ENCODE data around the gene COL28A1. TPM values are rescaled to one million over a fixed set of nuclear protein-coding genes. Genes with fewer than 3 reads are reported as not detected.

Gene COL28A1
- total and polyA plus RNA-seq, 4 donors, result 0.05 to 0.50 (median 0.18) TPM

GRCh38 chr7:7347045-7347444 lies 188.6 kb downstream of the COL28A1 start:
- Histone ChIP-seq H3K9me3 (ENCODE audit: control insufficient read depth in 4 of 4, low read length in 3 of 4) (no peaks in the 10 kb centered on the region), H3K9ac (ENCODE audit: low read depth in 1 of 2, low read length in 2 of 2) (no peak overlapping the region), H3K4me3 (ENCODE audit: low read depth in 1 of 3, low read length in 3 of 3) (no peak overlapping the region), H3K4me1 (ENCODE audit: control insufficient read depth in 4 of 4, insufficient read depth in 4 of 4, low read length in 3 of 4) (no peaks in the 10 kb centered on the region), H3K27me3 (ENCODE audit: control insufficient read depth in 4 of 4, insufficient read depth in 4 of 4, low read length in 3 of 4) (no peaks in the 10 kb centered on the region), H3K36me3 (ENCODE audit: control insufficient read depth in 4 of 4, insufficient read depth in 3 of 4, low read depth in 1 of 4, low read length in 3 of 4) (no peaks in the 10 kb centered on the region), H3K27ac (ENCODE audit: low read depth in 1 of 2, low read length in 2 of 2) (no peak overlapping the region)
- no peak for DNase-seq (ENCODE audit: low spot score)
- TF ChIP-seq YY1 (IDR thresholded peaks at IDR 0.05) (no peak), MAX (IDR thresholded peaks at IDR 0.05) (no peak), NR2F2 (IDR thresholded peaks at IDR 0.05) (no peak), RAD21 (IDR thresholded peaks at IDR 0.05) (no peak), HNF4A (conservative IDR thresholded peaks at IDR 0.05) (no peak), RXRA (IDR thresholded peaks at IDR 0.05) (no peak), FOXA1 (IDR thresholded peaks at IDR 0.05) (no peak), GABPA (IDR thresholded peaks at IDR 0.05 in 1 of 2, conservative IDR thresholded peaks at IDR 0.05 in 1 of 2) (no peak), EGR1 (IDR thresholded peaks at IDR 0.05; ENCODE audit: low read depth in 2 of 2) (no peak), JUND (IDR thresholded peaks at IDR 0.05) (no peak), SP1 (IDR thresholded peaks at IDR 0.05) (no peak), TAF1 (conservative IDR thresholded peaks at IDR 0.05) (no peak)
- TF ChIP-seq, protein P1, sequence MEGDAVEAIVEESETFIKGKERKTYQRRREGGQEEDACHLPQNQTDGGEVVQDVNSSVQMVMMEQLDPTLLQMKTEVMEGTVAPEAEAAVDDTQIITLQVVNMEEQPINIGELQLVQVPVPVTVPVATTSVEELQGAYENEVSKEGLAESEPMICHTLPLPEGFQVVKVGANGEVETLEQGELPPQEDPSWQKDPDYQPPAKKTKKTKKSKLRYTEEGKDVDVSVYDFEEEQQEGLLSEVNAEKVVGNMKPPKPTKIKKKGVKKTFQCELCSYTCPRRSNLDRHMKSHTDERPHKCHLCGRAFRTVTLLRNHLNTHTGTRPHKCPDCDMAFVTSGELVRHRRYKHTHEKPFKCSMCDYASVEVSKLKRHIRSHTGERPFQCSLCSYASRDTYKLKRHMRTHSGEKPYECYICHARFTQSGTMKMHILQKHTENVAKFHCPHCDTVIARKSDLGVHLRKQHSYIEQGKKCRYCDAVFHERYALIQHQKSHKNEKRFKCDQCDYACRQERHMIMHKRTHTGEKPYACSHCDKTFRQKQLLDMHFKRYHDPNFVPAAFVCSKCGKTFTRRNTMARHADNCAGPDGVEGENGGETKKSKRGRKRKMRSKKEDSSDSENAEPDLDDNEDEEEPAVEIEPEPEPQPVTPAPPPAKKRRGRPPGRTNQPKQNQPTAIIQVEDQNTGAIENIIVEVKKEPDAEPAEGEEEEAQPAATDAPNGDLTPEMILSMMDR (IDR thresholded peaks at IDR 0.05; ENCODE audit: low read depth, low read length, missing input control), result no peak
- TF ChIP-seq, protein P2, sequence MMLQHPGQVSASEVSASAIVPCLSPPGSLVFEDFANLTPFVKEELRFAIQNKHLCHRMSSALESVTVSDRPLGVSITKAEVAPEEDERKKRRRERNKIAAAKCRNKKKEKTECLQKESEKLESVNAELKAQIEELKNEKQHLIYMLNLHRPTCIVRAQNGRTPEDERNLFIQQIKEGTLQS (IDR thresholded peaks at IDR 0.05), result no peak
- TF ChIP-seq, protein P3, sequence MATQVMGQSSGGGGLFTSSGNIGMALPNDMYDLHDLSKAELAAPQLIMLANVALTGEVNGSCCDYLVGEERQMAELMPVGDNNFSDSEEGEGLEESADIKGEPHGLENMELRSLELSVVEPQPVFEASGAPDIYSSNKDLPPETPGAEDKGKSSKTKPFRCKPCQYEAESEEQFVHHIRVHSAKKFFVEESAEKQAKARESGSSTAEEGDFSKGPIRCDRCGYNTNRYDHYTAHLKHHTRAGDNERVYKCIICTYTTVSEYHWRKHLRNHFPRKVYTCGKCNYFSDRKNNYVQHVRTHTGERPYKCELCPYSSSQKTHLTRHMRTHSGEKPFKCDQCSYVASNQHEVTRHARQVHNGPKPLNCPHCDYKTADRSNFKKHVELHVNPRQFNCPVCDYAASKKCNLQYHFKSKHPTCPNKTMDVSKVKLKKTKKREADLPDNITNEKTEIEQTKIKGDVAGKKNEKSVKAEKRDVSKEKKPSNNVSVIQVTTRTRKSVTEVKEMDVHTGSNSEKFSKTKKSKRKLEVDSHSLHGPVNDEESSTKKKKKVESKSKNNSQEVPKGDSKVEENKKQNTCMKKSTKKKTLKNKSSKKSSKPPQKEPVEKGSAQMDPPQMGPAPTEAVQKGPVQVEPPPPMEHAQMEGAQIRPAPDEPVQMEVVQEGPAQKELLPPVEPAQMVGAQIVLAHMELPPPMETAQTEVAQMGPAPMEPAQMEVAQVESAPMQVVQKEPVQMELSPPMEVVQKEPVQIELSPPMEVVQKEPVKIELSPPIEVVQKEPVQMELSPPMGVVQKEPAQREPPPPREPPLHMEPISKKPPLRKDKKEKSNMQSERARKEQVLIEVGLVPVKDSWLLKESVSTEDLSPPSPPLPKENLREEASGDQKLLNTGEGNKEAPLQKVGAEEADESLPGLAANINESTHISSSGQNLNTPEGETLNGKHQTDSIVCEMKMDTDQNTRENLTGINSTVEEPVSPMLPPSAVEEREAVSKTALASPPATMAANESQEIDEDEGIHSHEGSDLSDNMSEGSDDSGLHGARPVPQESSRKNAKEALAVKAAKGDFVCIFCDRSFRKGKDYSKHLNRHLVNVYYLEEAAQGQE (IDR thresholded peaks at IDR 0.05), result no peak

- H3K9ac ChIP-seq (ENCODE audit: low read depth in 1 of 2, low read length in 2 of 2), result no peak overlapping the region
- no peak for TF ChIP-seq FOXA2 (IDR thresholded peaks at IDR 0.05)
- no peak for TF ChIP-seq JUND (IDR thresholded peaks at IDR 0.05)
- TF ChIP-seq, protein P2 (IDR thresholded peaks at IDR 0.05), result no peak
- no peak for TF ChIP-seq GABPA (IDR thresholded peaks at IDR 0.05 in 1 of 2, conservative IDR thresholded peaks at IDR 0.05 in 1 of 2)
- TF ChIP-seq RAD21 (IDR thresholded peaks at IDR 0.05), result no peak
- TF ChIP-seq, protein P3 (IDR thresholded peaks at IDR 0.05), result no peak
- TF ChIP-seq SP1 (IDR thresholded peaks at IDR 0.05), result no peak
- no peak for TF ChIP-seq HNF4A (conservative IDR thresholded peaks at IDR 0.05)
- TF ChIP-seq FOXA1 (IDR thresholded peaks at IDR 0.05), result no peak
- no peak for TF ChIP-seq RXRA (IDR thresholded peaks at IDR 0.05)
- TF ChIP-seq YY1 (IDR thresholded peaks at IDR 0.05), result no peak
- TF ChIP-seq, protein P1 (IDR thresholded peaks at IDR 0.05; ENCODE audit: low read depth, low read length, missing input control), result no peak
- no peak for TF ChIP-seq NR2F2 (IDR thresholded peaks at IDR 0.05)
- TF ChIP-seq EGR1 (IDR thresholded peaks at IDR 0.05; ENCODE audit: low read depth in 2 of 2), result no peak
- no peak for TF ChIP-seq HNF4G (IDR thresholded peaks at IDR 0.05)
These were observed 191.1 kb downstream of the COL28A1 start for GRCh38 chr7:7344583-7344982.

More at GRCh38 chr7:7344583-7344982, 191.1 kb downstream of the COL28A1 start:
- Histone ChIP-seq H3K36me3 (ENCODE audit: control insufficient read depth in 4 of 4, insufficient read depth in 3 of 4, low read depth in 1 of 4, low read length in 3 of 4) (no peaks in the 10 kb centered on the region), H3K4me1 (ENCODE audit: control insufficient read depth in 4 of 4, insufficient read depth in 4 of 4, low read length in 3 of 4) (no peaks in the 10 kb centered on the region), H3K4me3 (ENCODE audit: low read depth in 1 of 3, low read length in 3 of 3) (no peak overlapping the region), H3K27ac (ENCODE audit: low read depth in 1 of 2, low read length in 2 of 2) (no peak overlapping the region), H3K9me3 (ENCODE audit: control insufficient read depth in 4 of 4, low read length in 3 of 4) (no peaks in the 10 kb centered on the region), H3K27me3 (ENCODE audit: control insufficient read depth in 4 of 4, insufficient read depth in 4 of 4, low read length in 3 of 4) (no peaks in the 10 kb centered on the region)
- no peak for DNase-seq (ENCODE audit: low spot score)
- WGBS, result 74% methylated on average over 3 of the region's 3 CpGs

Data from liver (tissue), 9 donors.